Measurements from ENCODE around the gene GLUL.

The GLUL gene

GRCh38 chr1:182392050-182393028, 749 bp upstream of the GLUL start (continued):
- TF ChIP-seq GLIS2 (tag by site-specific recombination; IDR thresholded peaks at IDR 0.05) = peak; percentile 95
- TF ChIP-seq ZNF202 (tag by site-specific recombination; IDR thresholded peaks at IDR 0.05; ENCODE audit: borderline replicate concordance) = no peak
- peak; percentile 82 for TF ChIP-seq PATZ1 (tag by site-specific recombination; IDR thresholded peaks at IDR 0.05)

- Histone ChIP-seq H3K4me3 (ENCODE audit: low read depth, low read length) (peak overlapping the region; percentile 74), H3K27ac (ENCODE audit: extremely low read depth, low read depth, low read length) (peak overlapping the region; percentile 89), H3K9me3 (ENCODE audit: control insufficient read depth, insufficient read depth, low read depth, low read length) (no peaks in the 10 kb centered on the region), H3K4me1 (ENCODE audit: control insufficient read depth, insufficient read depth, low read length) (no peaks in the 10 kb centered on the region), H3K36me3 (ENCODE audit: control insufficient read depth in 2 of 2, insufficient read depth in 1 of 2, low read length in 2 of 2) (peaks cover 17 to 45% of the 10 kb centered on the region in 2 experiments)
- POLR2A ChIA-PET = interaction anchor here (0.8 to 1.7 kb wide), 4 partner anchors 11 to 247 kb away, joined by 3 to 10 read pairs (median 4); no protein-coding TSS in a partner anchor
- CTCF ChIA-PET = interaction anchor here (1.1 to 4.5 kb wide), 2 partner anchors 247 to 306 kb away, joined by 5 to 28 read pairs; no protein-coding TSS in a partner anchor
- peak; percentile 96 for TF ChIP-seq ZIC2 (tag by site-specific recombination; IDR thresholded peaks at IDR 0.05)
- no peak for TF ChIP-seq ZNF26 (tag by site-specific recombination; IDR thresholded peaks at IDR 0.05)
- TF ChIP-seq ZNF335 (tag by site-specific recombination; conservative IDR thresholded peaks at IDR 0.05) = peak; percentile 96
- no peak for TF ChIP-seq ZNF518A (tag by site-specific recombination; conservative IDR thresholded peaks at IDR 0.05; ENCODE audit: low read depth)
- TF ChIP-seq OVOL3 (tag by site-specific recombination; IDR thresholded peaks at IDR 0.05) = 0 out of 2 replicates have a peak, but pooled peaks have one; percentile 1
- no peak for TF ChIP-seq ZNF19 (tag by site-specific recombination; IDR thresholded peaks at IDR 0.05; ENCODE audit: low read depth)
- TF ChIP-seq ZBTB17 (tag by site-specific recombination; IDR thresholded peaks at IDR 0.05) = no peak
- peak; percentile 44 for TF ChIP-seq GLIS2 (tag by site-specific recombination; IDR thresholded peaks at IDR 0.05)
- TF ChIP-seq ZNF629 (tag by site-specific recombination; IDR thresholded peaks at IDR 0.05) = 0 out of 2 replicates have a peak, but pooled peaks have one; percentile 4
- peak; percentile 66; the same call in 1 of the 2 replicates for TF ChIP-seq HIC1 (tag by site-specific recombination; IDR thresholded peaks at IDR 0.05)
- 0 out of 2 replicates have a peak, but pooled peaks have one; percentile 6 for TF ChIP-seq FEZF1 (tag by site-specific recombination; IDR thresholded peaks at IDR 0.05)
- no peak for TF ChIP-seq ZNF155 (tag by site-specific recombination; IDR thresholded peaks at IDR 0.05)
- TF ChIP-seq ELK4 (IDR thresholded peaks at IDR 0.05; ENCODE audit: borderline replicate concordance, low read depth, low read length) = no peak
- TF ChIP-seq PATZ1 (tag by site-specific recombination; IDR thresholded peaks at IDR 0.05) = peak; percentile 32
- no peak for TF ChIP-seq ZNF311 (tag by site-specific recombination; IDR thresholded peaks at IDR 0.05; ENCODE audit: borderline replicate concordance)
- TF ChIP-seq SALL2 (tag by site-specific recombination; IDR thresholded peaks at IDR 0.05; ENCODE audit: borderline replicate concordance) = no peak
- 0 out of 2 replicates have a peak, but pooled peaks have one; percentile 11 for TF ChIP-seq ZBTB20 (tag by site-specific recombination; IDR thresholded peaks at IDR 0.05)
- TF ChIP-seq ZNF302 (tag by site-specific recombination; IDR thresholded peaks at IDR 0.05; ENCODE audit: low read depth) = no peak
Measured at GRCh38 chr1:182391028-182391361, 595 bp downstream of the GLUL start.

Data from HEK293 (cell line).